ENCODE data around the gene ELN. TPM values are rescaled to one million over a fixed set of nuclear protein-coding genes. Genes with fewer than 3 reads are reported as not detected.

The ELN gene
- total and polyA plus RNA-seq, 9 of the 15 experiments (the other 6 are each of a cell fraction or from before 2014, with no cell fraction given), result 0.20 TPM; not detected in 8

DNA sequence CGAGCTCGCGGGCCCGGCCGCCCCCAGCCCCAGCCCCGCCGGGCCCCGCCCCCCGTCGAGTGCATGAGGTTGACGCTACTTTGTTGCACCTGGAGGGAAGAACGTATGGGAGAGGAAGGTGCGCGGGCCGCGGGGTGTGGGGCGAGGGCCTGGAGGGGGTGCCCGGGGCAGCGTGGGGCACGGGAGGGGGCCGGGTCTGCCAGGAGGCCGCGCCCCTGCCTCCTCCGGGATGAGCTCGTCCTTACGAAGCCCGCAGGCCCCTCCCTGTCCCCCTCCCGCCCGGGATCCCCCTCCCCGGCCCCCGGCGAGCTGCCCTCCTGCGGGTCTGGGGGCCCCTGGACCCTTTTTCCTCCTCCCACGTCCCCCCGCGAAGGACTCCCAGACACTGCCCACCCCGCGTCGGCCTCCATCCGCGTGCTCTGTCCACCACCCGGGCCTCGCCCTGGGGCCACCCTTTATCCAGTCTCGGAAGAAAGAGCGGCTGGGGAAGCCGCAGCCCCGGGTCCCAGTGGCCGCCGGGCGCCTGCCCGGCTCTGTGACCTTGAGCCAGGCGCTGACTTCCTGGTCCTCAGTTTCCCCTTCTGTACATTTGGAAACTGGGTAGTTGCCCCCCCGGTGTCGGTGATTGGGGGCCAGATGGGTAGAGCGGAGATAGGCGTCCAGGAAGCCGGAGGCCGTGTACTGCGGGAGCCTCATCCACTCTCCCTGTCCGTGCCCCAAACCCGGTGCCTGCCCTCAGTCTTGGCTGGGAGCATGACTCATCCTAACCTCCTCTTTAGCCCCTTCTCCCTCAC, 56.2 kb downstream of the ELN start (continued):
- TF ChIP-seq, protein P1, sequence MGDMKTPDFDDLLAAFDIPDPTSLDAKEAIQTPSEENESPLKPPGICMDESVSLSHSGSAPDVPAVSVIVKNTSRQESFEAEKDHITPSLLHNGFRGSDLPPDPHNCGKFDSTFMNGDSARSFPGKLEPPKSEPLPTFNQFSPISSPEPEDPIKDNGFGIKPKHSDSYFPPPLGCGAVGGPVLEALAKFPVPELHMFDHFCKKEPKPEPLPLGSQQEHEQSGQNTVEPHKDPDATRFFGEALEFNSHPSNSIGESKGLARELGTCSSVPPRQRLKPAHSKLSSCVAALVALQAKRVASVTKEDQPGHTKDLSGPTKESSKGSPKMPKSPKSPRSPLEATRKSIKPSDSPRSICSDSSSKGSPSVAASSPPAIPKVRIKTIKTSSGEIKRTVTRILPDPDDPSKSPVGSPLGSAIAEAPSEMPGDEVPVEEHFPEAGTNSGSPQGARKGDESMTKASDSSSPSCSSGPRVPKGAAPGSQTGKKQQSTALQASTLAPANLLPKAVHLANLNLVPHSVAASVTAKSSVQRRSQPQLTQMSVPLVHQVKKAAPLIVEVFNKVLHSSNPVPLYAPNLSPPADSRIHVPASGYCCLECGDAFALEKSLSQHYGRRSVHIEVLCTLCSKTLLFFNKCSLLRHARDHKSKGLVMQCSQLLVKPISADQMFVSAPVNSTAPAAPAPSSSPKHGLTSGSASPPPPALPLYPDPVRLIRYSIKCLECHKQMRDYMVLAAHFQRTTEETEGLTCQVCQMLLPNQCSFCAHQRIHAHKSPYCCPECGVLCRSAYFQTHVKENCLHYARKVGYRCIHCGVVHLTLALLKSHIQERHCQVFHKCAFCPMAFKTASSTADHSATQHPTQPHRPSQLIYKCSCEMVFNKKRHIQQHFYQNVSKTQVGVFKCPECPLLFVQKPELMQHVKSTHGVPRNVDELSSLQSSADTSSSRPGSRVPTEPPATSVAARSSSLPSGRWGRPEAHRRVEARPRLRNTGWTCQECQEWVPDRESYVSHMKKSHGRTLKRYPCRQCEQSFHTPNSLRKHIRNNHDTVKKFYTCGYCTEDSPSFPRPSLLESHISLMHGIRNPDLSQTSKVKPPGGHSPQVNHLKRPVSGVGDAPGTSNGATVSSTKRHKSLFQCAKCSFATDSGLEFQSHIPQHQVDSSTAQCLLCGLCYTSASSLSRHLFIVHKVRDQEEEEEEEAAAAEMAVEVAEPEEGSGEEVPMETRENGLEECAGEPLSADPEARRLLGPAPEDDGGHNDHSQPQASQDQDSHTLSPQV (IDR thresholded peaks at IDR 0.05), result 0 out of 2 replicates have a peak, but pooled peaks have one; percentile 31
- TF ChIP-seq, protein P2, sequence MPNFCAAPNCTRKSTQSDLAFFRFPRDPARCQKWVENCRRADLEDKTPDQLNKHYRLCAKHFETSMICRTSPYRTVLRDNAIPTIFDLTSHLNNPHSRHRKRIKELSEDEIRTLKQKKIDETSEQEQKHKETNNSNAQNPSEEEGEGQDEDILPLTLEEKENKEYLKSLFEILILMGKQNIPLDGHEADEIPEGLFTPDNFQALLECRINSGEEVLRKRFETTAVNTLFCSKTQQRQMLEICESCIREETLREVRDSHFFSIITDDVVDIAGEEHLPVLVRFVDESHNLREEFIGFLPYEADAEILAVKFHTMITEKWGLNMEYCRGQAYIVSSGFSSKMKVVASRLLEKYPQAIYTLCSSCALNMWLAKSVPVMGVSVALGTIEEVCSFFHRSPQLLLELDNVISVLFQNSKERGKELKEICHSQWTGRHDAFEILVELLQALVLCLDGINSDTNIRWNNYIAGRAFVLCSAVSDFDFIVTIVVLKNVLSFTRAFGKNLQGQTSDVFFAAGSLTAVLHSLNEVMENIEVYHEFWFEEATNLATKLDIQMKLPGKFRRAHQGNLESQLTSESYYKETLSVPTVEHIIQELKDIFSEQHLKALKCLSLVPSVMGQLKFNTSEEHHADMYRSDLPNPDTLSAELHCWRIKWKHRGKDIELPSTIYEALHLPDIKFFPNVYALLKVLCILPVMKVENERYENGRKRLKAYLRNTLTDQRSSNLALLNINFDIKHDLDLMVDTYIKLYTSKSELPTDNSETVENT (CRISPR knock-in tag; IDR thresholded peaks at IDR 0.05), result no peak
- 0 out of 2 replicates have a peak, but pooled peaks have one; percentile 36 for TF ChIP-seq ETV5 (CRISPR knock-in tag; IDR thresholded peaks at IDR 0.05; ENCODE audit: low read depth)
- peak; percentile 56; the same call in 1 of the 2 replicates for TF ChIP-seq BCOR (IDR thresholded peaks at IDR 0.05)
- TF ChIP-seq, protein P3, sequence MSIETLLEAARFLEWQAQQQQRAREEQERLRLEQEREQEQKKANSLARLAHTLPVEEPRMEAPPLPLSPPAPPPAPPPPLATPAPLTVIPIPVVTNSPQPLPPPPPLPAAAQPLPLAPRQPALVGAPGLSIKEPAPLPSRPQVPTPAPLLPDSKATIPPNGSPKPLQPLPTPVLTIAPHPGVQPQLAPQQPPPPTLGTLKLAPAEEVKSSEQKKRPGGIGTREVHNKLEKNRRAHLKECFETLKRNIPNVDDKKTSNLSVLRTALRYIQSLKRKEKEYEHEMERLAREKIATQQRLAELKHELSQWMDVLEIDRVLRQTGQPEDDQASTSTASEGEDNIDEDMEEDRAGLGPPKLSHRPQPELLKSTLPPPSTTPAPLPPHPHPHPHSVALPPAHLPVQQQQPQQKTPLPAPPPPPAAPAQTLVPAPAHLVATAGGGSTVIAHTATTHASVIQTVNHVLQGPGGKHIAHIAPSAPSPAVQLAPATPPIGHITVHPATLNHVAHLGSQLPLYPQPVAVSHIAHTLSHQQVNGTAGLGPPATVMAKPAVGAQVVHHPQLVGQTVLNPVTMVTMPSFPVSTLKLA (conservative IDR thresholded peaks at IDR 0.05), result peak in 1 of 2 experiments; percentile 39; a peak in 1 of 4 replicates
- TF ChIP-seq FOS (IDR thresholded peaks at IDR 0.05; ENCODE audit: extremely low read depth, insufficient read length), result peak; percentile 20
- no peak for TF ChIP-seq ZNF668 (CRISPR knock-in tag; IDR thresholded peaks at IDR 0.05)
- TF ChIP-seq, protein P4, sequence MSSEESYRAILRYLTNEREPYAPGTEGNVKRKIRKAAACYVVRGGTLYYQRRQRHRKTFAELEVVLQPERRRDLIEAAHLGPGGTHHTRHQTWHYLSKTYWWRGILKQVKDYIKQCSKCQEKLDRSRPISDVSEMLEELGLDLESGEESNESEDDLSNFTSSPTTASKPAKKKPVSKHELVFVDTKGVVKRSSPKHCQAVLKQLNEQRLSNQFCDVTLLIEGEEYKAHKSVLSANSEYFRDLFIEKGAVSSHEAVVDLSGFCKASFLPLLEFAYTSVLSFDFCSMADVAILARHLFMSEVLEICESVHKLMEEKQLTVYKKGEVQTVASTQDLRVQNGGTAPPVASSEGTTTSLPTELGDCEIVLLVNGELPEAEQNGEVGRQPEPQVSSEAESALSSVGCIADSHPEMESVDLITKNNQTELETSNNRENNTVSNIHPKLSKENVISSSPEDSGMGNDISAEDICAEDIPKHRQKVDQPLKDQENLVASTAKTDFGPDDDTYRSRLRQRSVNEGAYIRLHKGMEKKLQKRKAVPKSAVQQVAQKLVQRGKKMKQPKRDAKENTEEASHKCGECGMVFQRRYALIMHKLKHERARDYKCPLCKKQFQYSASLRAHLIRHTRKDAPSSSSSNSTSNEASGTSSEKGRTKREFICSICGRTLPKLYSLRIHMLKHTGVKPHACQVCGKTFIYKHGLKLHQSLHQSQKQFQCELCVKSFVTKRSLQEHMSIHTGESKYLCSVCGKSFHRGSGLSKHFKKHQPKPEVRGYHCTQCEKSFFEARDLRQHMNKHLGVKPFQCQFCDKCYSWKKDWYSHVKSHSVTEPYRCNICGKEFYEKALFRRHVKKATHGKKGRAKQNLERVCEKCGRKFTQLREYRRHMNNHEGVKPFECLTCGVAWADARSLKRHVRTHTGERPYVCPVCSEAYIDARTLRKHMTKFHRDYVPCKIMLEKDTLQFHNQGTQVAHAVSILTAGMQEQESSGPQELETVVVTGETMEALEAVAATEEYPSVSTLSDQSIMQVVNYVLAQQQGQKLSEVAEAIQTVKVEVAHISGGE (CRISPR knock-in tag; IDR thresholded peaks at IDR 0.05), result peak in 1 of 3 experiments; percentile 36; a peak in 1 of 6 replicates
